C1 segment of cervical spinal cord (tissue), 14 donors: ENCODE data around the gene HSD11B1.

Experiments used
- DNase-seq, 14 donors: peaks; one replicate each; lab custom pipeline; 2025; lab: John Stamatoyannopoulos, UW

Gene HSD11B1

GRCh38 chr1:209755926-209756614 is 51.4 kb downstream of the HSD11B1 start, which contains the start of gene TRAF3IP3:
TRAF3IP3 (plus strand) TSS chr1:209756053; CDS start chr1:209760040, 3,987 bp downstream.
- DNase-seq = peak in 6 of 14 donors; percentile 23 to 46 (median 26)

- peak in 4 of 14 donors; percentile 20 to 36 (median 31) for DNase-seq
Measured at GRCh38 chr1:209756615-209757445, 52.2 kb downstream of the HSD11B1 start.

- no peak for DNase-seq
Measured at GRCh38 chr1:209758400-209758799, 53.8 kb downstream of the HSD11B1 start.

GRCh38 chr1:209759829-209760359 is 55.2 kb downstream of the HSD11B1 start:
- no peak for DNase-seq

- DNase-seq = no peak
Measured at GRCh38 chr1:209761011-209761635, 56.5 kb downstream of the HSD11B1 start.

- DNase-seq = no peak
Measured at GRCh38 chr1:209766051-209766450, 61.4 kb downstream of the HSD11B1 start.

- DNase-seq = no peak
Measured at GRCh38 chr1:209767096-209767495, 62.5 kb downstream of the HSD11B1 start.

- DNase-seq = no peak
Measured at GRCh38 chr1:209767706-209768105, 63.1 kb downstream of the HSD11B1 start.

GRCh38 chr1:209768354-209768774 is 63.7 kb downstream of the HSD11B1 start:
- DNase-seq = no peak

GRCh38 chr1:209769171-209769904 is 64.7 kb downstream of the HSD11B1 start:
- DNase-seq = peak in 5 of 14 donors; percentile 9 to 40 (median 19)

- no peak for DNase-seq
Measured at GRCh38 chr1:209769971-209770370, 65.3 kb downstream of the HSD11B1 start.

- no peak for DNase-seq
Measured at GRCh38 chr1:209770636-209771415, 66.2 kb downstream of the HSD11B1 start.

- no peak for DNase-seq
Measured at GRCh38 chr1:209772126-209772525, 67.5 kb downstream of the HSD11B1 start.

GRCh38 chr1:209774592-209774991 is 69.9 kb downstream of the HSD11B1 start:
- no peak for DNase-seq

- no peak for DNase-seq
Measured at GRCh38 chr1:209775678-209776077, 71.0 kb downstream of the HSD11B1 start.

- no peak for DNase-seq
Measured at GRCh38 chr1:209777587-209777986, 72.9 kb downstream of the HSD11B1 start.

GRCh38 chr1:209778102-209778501 is 73.5 kb downstream of the HSD11B1 start:
- DNase-seq = no peak

GRCh38 chr1:209780268-209780667 is 75.6 kb downstream of the HSD11B1 start:
- no peak for DNase-seq

GRCh38 chr1:209783386-209783785 is 78.7 kb downstream of the HSD11B1 start:
- DNase-seq = peak in 2 of 14 donors; percentile 4 to 12
